Large intestine (tissue), 3 donors: Measurements from ENCODE around the gene BBS4. TPM values are rescaled to one million over a fixed set of nuclear protein-coding genes. Genes with fewer than 3 reads are reported as not detected.
"Not testable (repeated sequence)": the region's sequence is repeated elsewhere in the genome, so short reads cannot be mapped to it uniquely, and the experiment has no call there.

Experiments
- DNase-seq, 2 donors: peaks; one replicate each; pipeline versions ENCODE4 v3.0.0 to v3.0.0-alpha.2; 2013
- H3K27ac ChIP-seq: one replicate; pipeline ENCODE4 v1.5.1; 2013; ENCODE audit warnings: low read length
- H3K27me3 ChIP-seq: 2 replicates; pipeline ENCODE4 v1.6.1; 2013; ENCODE audit warnings: low read length; ENCODE audit not compliant: control insufficient read depth, insufficient read depth
- H3K36me3 ChIP-seq: 2 replicates; pipeline ENCODE4 v1.6.1; 2013; ENCODE audit warnings: low read length; ENCODE audit not compliant: control insufficient read depth, insufficient read depth
- H3K4me1 ChIP-seq: one replicate; pipeline ENCODE4 v1.6.1; 2013; ENCODE audit warnings: low read length; ENCODE audit not compliant: control insufficient read depth, insufficient read depth
- H3K4me3 ChIP-seq: one replicate; pipeline ENCODE4 v1.5.1; 2013; ENCODE audit warnings: low read length
- H3K9me3 ChIP-seq: one replicate; pipeline ENCODE4 v1.6.1; 2013; ENCODE audit warnings: mild to moderate bottlenecking, low read depth, low read length, moderate library complexity; ENCODE audit not compliant: control insufficient read depth
- whole genome bisulfite sequencing: methylation state at CpG from one replicate; pipeline ENCODE4 v1.1.5; 2013; ENCODE audit warnings: low lambda C conversion rate; ENCODE audit not compliant: insufficient coverage; 5-methylcytosine and 5-hydroxymethylcytosine counted together
- polyA plus RNA-seq: library from polyadenylated mRNA; unstranded; fragments of 120-200 nt; gene quantifications from one replicate; pipeline ENCODE4 v1.2.1, GENCODE V29; 2013

Gene BBS4
- polyA plus RNA-seq, 1 donor = 24.7 TPM

DNA sequence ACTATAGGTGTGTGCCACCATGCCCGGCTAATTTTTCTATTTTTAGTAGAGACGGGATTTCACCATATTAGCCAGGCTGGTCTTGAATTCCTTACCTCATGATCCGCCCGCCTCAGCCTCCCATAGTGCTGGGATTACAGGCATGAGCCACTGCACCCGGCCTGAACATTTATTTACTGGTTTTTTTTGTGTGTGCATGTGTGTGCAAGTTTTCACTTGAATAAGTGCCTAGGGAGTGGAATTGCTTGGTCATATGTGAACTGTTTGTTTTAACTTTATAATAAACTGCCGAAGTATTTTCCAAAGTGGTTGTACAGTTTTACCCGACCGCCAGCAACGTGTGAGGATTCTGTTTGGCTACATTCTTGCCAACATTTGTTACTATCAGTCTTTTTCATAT, 14.1 kb downstream of the BBS4 start:
- Histone ChIP-seq H3K36me3 (no peaks in the 10 kb centered on the region), H3K27ac (no peak overlapping the region), H3K4me3 (no peak overlapping the region), H3K4me1 (no peaks in the 10 kb centered on the region), H3K9me3 (no peaks in the 10 kb centered on the region), H3K27me3 (no peaks in the 10 kb centered on the region)
- WGBS = no CpG with 5 or more reads among the region's 9 CpGs
- no peak for DNase-seq

DNA sequence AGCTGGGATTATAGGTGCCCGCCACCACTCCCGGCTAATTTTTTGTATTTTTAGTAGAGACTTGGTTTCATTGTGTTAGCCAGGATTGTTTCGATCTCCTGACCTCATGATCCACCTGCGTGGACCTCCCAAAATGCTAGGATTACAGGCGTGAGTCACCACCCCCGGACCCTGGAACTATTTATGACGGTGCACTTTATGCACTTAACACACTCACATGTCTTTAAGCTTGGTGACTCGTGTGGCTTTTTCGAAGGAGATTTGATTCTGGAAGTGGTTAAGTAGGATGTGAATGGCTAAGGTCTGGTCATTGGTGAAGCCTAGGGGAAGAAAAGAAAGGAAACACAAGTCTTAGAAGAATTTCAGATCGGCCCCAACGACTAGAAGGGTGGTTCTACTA, 20.3 kb downstream of the BBS4 start:
- Histone ChIP-seq H3K4me3 (no peak overlapping the region), H3K27me3 (no peaks in the 10 kb centered on the region), H3K27ac (no peak overlapping the region), H3K9me3 (no peaks in the 10 kb centered on the region), H3K36me3 (peaks cover 4% of the 10 kb centered on the region), H3K4me1 (peaks cover 4% of the 10 kb centered on the region)
- no peak for DNase-seq
- 100% methylated on average over 2 of the region's 11 CpGs for WGBS

DNA sequence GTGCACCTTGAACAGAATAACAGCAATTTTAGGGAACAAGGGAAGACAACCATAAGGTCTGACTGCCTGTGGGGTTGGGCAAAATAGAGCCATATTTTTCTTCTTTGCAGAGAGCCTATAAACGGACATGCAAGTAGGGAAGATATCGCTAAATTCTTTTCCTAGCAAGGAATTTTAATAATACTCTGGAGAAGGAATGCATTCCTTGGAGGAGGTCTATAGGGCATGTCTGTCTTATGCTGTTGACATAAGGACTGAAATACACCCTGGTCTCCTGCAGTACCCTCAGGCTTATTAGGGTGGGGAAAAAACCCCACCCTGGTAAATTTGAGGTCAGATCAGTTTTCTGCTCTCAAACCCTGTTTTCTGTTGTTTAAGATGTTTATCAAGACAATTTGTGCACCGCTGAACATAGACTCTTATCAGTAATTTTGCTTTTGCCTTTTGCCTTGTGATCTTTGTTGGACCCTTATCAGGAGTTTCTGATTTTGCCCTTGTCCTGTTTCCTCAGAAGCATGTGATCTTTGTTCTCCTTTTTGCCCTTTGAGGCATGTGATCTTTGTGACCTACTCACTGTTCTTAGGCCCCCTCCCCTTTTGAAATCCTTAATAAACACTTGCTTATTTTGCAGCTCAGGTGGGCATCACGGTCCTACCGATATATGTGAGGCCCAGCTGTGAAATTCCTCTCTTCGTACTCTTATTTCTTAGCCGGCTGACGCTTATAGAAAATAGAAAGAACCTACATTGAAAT, 22.7 kb downstream of the BBS4 start:
- H3K4me3 ChIP-seq, H3K9me3 ChIP-seq, H3K27ac ChIP-seq, H3K27me3 ChIP-seq, H3K4me1 ChIP-seq, H3K36me3 ChIP-seq: not testable (repeated sequence)
- no CpG with 5 or more reads among the region's 8 CpGs for WGBS
- peak in 1 of 2 donors; percentile 9 for DNase-seq

DNA sequence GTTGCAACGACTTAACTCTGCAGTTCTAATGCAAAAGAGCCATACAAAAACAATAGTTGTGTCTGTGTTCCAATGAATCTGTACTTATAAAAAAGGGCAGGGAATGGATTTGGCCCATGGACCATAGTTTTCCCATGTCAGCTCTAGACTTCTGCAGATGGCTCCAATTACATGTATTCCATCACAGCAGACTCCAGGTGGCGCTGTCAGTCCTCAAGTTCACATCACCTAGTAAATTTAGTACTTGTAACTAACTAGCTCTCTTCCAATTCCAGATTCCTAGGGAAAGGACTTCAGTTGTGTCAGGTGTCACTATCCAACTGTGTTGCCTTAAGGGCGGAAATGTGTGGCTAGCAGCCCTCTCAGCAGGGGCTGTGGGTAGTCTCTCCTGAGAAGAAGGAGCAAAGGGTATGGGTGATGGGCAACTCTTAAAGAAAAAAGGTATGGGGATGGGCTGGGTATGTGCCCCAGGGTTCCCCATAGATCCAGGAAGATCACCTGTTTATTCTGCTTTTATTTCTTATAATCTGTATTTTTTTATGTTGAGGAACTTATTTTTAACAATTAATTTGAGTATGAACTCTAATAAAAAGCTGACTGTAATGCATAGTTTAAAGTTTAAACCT, 36.2 kb downstream of the BBS4 start:
- DNase-seq = peak; percentile 39 to 43
- H3K4me1 ChIP-seq = no peaks in the 10 kb centered on the region
- H3K4me3 ChIP-seq = no peak overlapping the region
- WGBS = 0% methylated on average over 1 of the region's 3 CpGs
- H3K36me3 ChIP-seq = peaks cover 22% of the 10 kb centered on the region
- H3K27me3 ChIP-seq = no peaks in the 10 kb centered on the region
- no peaks in the 10 kb centered on the region for H3K9me3 ChIP-seq
- H3K27ac ChIP-seq = no peak overlapping the region

DNA sequence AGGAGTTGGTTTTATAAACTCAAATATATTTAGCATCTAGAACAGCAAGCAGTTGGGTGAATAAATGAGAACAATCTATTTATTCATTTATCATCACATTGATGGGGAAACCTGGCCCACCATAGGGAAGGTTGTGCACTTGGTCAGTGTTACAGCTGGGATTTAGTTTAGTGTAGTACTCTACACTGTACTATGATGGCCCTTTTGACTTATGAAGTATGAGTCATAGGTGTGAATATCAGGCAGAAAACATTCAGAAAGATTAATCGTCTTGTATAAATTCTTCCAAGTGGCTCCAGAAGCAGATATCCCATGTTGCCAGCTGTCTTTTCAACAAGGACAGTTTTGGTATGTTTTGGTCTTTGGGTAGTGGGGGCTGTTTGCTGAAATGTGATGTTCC, 38.0 kb downstream of the BBS4 start:
- no peak for DNase-seq
- Histone ChIP-seq H3K9me3 (no peaks in the 10 kb centered on the region), H3K27me3 (no peaks in the 10 kb centered on the region), H3K4me1 (no peaks in the 10 kb centered on the region), H3K4me3 (no peak overlapping the region), H3K36me3 (peaks cover 15% of the 10 kb centered on the region), H3K27ac (no peak overlapping the region)
- WGBS = no CpG with 5 or more reads among the region's 1 CpG

DNA sequence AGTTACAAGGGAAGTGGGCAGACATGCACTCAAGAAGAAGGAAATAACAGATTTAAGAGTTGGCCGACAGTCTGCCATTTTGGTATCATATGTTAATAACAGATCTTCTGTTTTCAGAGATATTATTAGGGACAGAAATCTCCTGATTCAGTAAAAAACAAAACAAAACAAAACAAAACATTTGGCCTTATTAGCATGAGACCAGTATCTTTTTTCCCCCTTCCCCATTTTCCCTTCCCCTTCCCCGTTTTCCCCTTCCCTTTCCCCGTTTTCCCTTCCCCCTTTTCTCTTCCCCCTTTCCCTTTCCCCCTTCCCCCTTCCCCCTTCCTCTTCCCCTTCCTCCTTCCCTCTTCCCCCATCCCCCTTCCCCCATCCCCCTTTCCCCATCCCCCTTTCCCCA, 39.4 kb downstream of the BBS4 start:
- WGBS = no CpG with 5 or more reads among the region's 3 CpGs
- no peak overlapping the region for H3K27ac ChIP-seq
- no peaks in the 10 kb centered on the region for H3K27me3 ChIP-seq
- no peaks in the 10 kb centered on the region for H3K4me1 ChIP-seq
- no peak overlapping the region for H3K4me3 ChIP-seq
- no peak for DNase-seq
- no peaks in the 10 kb centered on the region for H3K9me3 ChIP-seq
- H3K36me3 ChIP-seq = peaks cover 15% of the 10 kb centered on the region

DNA sequence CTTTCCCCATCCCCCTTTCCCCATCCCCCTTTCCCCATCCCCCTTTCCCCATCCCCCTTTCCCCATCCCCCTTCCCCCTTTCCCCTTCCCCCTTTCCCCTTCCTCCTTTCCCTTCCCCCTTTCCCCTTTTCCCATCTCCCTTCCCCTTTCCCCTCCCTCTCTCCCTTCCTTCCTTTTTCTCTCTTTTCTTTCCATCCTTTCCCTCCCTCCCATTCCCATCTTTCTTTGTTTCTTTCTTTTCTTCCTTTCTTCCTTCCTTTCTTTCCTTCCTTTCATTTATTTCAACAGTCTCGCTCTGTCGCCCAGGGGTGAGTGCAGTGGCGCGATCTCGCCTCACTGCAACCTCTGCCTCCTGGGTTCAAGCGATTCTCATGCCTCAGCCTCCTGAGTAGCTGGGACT, 39.8 kb downstream of the BBS4 start:
- H3K27ac ChIP-seq, H3K9me3 ChIP-seq, H3K4me1 ChIP-seq, H3K4me3 ChIP-seq, DNase-seq, H3K27me3 ChIP-seq: not testable (repeated sequence)
- peaks cover 18% of the 10 kb centered on the region for H3K36me3 ChIP-seq
- WGBS = 94% methylated on average over 2 of the region's 6 CpGs

DNA sequence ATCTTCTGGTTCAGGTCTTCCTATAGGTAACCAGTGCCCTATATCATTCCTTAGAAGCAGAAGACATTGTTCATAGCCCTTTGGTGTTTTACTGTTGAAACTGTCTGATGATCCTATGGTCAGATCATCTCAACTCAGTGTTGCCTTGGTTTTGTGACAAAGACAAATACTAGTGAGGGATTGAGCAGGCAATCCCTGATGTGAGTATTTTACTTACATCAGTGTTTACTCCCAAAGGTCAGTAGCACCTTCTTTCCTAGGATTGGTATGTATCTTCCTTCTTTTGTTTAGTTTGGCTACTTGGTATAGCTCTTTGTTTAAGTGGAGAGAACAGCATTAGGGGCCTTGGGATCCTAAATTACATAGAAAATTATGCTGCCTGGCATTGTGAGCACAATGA, 41.1 kb downstream of the BBS4 start:
- no peak for DNase-seq
- Histone ChIP-seq H3K36me3 (peaks cover 28% of the 10 kb centered on the region), H3K27ac (no peak overlapping the region), H3K4me3 (no peak overlapping the region), H3K27me3 (no peaks in the 10 kb centered on the region), H3K4me1 (no peaks in the 10 kb centered on the region), H3K9me3 (no peaks in the 10 kb centered on the region)

DNA sequence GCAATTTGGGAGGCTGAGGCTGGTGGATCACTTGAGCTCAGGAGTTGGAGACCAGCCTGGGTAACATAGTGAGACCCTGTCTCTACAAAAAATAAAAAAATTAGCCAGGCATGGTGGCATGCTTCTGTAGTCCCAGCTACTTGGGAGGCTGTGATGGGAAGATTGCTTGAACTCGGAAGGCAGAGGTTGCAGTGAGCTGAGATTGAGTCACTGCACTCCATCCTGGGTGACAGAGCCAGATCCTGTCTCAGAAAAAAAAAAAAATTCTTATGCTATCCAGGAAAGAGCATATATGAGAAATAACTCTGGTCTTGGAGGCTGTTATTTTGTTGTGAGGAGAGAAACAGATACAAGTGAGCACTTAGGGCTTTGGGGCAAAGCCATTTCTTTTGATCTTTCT, 42.2 kb downstream of the BBS4 start:
- not testable (repeated sequence) for H3K27me3 ChIP-seq, DNase-seq, H3K4me1 ChIP-seq, H3K4me3 ChIP-seq, H3K9me3 ChIP-seq, H3K27ac ChIP-seq
- WGBS = no CpG with 5 or more reads among the region's 1 CpG
- H3K36me3 ChIP-seq = peaks cover 37% of the 10 kb centered on the region

DNA sequence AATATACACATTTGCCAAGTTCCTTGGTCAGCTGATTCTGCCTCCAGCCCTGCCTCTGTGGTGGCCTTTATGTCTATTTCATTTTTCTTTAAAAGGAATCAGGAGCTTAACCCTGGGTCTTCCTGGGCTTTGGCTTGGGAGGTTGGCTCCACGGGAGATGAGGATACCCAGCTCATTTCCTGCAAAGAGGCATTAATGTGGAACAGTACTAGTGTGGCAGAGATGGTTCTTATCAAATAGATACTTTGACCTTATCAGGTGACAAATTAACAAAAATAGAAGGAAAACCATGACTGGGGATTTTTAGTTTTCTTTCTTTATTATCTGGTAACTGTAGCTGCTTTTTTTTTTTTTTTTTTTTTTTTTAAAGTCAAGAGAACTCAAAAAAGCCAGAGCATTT, 42.8 kb downstream of the BBS4 start:
- no CpG with 5 or more reads among the region's 1 CpG for WGBS
- Histone ChIP-seq H3K9me3 (no peaks in the 10 kb centered on the region), H3K4me3 (no peak overlapping the region), H3K27me3 (no peaks in the 10 kb centered on the region), H3K4me1 (no peaks in the 10 kb centered on the region), H3K36me3 (peaks cover 39% of the 10 kb centered on the region), H3K27ac (no peak overlapping the region)
- DNase-seq = no peak

DNA sequence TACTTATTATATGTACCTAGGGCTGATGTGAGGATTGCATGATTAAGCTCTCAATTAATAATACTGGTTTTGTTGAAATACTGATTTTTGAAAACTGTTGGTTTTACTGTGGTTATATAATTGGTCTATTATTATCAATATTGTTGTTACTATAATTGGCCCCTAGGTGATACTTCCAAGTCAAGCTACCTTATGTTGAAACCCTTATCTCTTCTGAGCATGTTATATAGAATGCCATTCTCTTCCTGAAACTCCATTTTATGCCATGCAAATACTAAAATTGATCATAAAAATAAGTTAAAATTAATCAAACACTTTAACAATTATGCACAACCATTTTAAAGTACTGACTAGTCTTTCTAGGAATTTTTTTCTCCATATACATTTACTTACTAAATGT, 46.1 kb downstream of the BBS4 start:
- Histone ChIP-seq H3K27me3 (no peaks in the 10 kb centered on the region), H3K9me3 (no peaks in the 10 kb centered on the region), H3K36me3 (peaks cover 48% of the 10 kb centered on the region), H3K4me1 (no peaks in the 10 kb centered on the region), H3K4me3 (no peak overlapping the region), H3K27ac (no peak overlapping the region)
- no peak for DNase-seq
